ENCODE data around the gene RASAL2.

RASAL2 gene

DNA sequence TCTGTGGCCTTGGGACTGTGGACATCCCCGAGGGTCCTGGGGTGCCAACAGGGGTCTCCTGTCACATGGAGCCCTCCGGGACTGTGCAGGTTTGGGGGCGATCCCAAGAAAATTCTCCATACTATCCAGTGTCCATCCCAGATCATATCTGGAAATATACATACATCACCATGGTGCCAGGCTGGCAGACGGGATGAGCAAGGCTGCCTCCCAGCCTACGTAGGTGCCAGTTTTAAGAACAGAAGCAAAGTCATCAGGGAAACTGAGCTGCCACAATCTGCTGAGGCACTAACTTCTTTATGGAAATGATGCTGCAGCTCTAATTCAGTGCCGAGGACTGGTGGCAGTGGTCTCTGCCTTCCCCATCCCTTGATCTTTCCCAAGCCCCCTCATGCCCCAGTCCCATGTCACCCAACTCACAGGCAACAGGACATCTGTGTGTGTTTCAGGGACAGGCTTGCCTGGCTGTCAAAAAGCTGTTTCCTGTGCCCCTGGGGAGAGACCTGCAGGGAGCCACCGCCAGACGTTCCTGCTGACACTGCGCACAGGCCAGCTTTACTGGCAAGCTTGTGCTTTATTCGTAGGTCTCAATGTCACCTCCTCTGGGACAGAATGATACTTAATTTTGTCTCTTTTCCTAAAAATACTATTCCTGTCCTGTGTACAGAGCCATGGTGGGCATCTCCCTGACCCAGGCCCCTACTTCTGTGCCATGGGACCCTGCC lies 434.5 kb downstream of the RASAL2 start:
- no peak overlapping the region for H3K9ac ChIP-seq (ENCODE audit: low read depth, low read length)
- H3K36me3 ChIP-seq (ENCODE audit: control insufficient read depth, insufficient read depth, low read length), result no peaks in the 10 kb centered on the region
- no peaks in the 10 kb centered on the region for H3K27me3 ChIP-seq (ENCODE audit: control insufficient read depth, insufficient read depth, low read length)
- no peaks in the 10 kb centered on the region for H3K9me3 ChIP-seq (ENCODE audit: control insufficient read depth, insufficient read depth, low read length)
- H3K4me3 ChIP-seq (ENCODE audit: low read depth, low read length), result no peak overlapping the region
- H3K27ac ChIP-seq (ENCODE audit: low read depth, low read length), result no peak overlapping the region
- H3K4me1 ChIP-seq (ENCODE audit: control insufficient read depth, insufficient read depth, low read length), result 0 out of 2 replicates have a peak, but pooled peaks cover 2% of the 10 kb centered on the region

DNA sequence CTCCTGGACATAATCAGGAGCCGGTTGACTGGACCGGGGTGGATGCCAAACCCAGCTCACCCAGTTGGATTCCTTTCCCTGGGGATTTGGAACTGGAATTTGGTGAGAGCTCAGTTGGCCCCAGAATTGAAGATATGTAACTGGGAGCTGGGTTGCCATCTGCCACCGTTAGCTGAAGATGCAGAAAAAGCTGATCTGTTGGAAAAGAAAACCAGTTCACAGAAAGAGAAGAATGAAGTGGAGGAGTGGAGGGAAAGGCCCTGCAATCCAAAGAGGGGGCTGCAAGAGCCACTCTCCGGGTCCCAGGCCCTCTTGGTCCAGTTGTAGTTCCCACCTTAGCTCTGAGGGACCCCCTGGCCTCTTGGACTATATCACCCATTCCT lies 435.0 kb downstream of the RASAL2 start:
- Histone ChIP-seq H3K27me3 (ENCODE audit: control insufficient read depth, insufficient read depth, low read length) (no peaks in the 10 kb centered on the region), H3K36me3 (ENCODE audit: control insufficient read depth, insufficient read depth, low read length) (no peaks in the 10 kb centered on the region), H3K4me3 (ENCODE audit: low read depth, low read length) (no peak overlapping the region), H3K4me1 (ENCODE audit: control insufficient read depth, insufficient read depth, low read length) (0 out of 2 replicates have a peak, but pooled peaks cover 2% of the 10 kb centered on the region), H3K9me3 (ENCODE audit: control insufficient read depth, insufficient read depth, low read length) (no peaks in the 10 kb centered on the region), H3K27ac (ENCODE audit: low read depth, low read length) (no peak overlapping the region), H3K9ac (ENCODE audit: low read depth, low read length) (no peak overlapping the region)

DNA sequence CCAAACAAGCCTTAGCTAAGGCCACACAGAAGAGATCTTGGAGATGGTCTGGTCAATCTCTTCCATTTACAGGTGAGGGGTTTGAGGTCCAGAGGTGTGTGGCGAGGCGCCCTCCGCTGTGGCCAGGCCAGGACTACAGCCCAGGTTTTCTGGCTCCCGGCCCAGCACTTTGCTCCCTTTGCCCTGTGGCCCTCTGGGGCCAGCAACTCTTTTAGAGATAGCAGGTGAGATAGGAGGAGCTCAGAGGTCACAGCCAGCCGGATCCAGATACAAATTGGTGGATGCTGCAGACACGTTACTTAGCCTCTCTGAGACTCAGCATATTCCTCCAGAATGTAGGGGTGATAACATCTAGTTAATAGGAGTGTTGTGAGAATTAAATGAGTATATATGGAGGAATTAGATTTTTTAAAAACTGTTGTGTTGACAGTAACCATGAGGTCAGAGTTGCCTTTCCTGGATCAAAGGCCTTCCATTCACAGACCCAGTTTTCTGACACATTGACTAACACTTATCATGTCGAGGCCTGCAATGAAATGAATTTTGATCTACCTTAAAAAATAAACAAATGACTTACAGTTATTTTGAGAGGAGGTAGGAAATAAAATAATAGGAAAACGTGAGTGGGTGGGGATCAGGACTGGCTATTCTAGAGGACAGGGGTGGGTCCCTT lies 435.6 kb downstream of the RASAL2 start:
- H3K4me3 ChIP-seq (ENCODE audit: low read depth, low read length), result no peak overlapping the region
- no peak overlapping the region for H3K27ac ChIP-seq (ENCODE audit: low read depth, low read length)
- H3K9me3 ChIP-seq (ENCODE audit: control insufficient read depth, insufficient read depth, low read length), result no peaks in the 10 kb centered on the region
- 0 out of 2 replicates have a peak, but pooled peaks cover 2% of the 10 kb centered on the region for H3K4me1 ChIP-seq (ENCODE audit: control insufficient read depth, insufficient read depth, low read length)
- no peaks in the 10 kb centered on the region for H3K27me3 ChIP-seq (ENCODE audit: control insufficient read depth, insufficient read depth, low read length)
- H3K36me3 ChIP-seq (ENCODE audit: control insufficient read depth, insufficient read depth, low read length), result no peaks in the 10 kb centered on the region
- H3K9ac ChIP-seq (ENCODE audit: low read depth, low read length), result no peak overlapping the region

DNA sequence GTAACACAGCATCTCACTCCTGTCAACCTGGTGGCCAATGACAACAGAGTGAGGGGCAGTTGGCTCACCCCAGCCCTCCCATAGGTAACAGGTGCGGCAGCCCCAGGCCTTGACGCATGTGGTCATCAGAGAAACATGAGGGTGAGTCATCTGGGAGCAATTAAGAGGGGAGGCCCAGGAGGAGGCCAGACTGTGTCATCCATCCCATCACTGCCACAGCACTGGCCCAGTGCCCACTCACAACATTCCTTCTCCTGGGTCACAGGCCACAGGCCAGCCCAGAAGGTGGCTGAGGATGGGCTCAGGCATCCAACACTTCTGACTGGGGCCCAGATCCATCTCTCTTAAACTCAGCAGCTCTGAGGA lies 436.1 kb downstream of the RASAL2 start:
- H3K27ac ChIP-seq (ENCODE audit: low read depth, low read length), result no peak overlapping the region
- H3K9me3 ChIP-seq (ENCODE audit: control insufficient read depth, insufficient read depth, low read length), result no peaks in the 10 kb centered on the region
- H3K4me3 ChIP-seq (ENCODE audit: low read depth, low read length), result no peak overlapping the region
- no peaks in the 10 kb centered on the region for H3K27me3 ChIP-seq (ENCODE audit: control insufficient read depth, insufficient read depth, low read length)
- H3K9ac ChIP-seq (ENCODE audit: low read depth, low read length), result no peak overlapping the region
- 0 out of 2 replicates have a peak, but pooled peaks cover 2% of the 10 kb centered on the region for H3K4me1 ChIP-seq (ENCODE audit: control insufficient read depth, insufficient read depth, low read length)
- H3K36me3 ChIP-seq (ENCODE audit: control insufficient read depth, insufficient read depth, low read length), result no peaks in the 10 kb centered on the region

DNA sequence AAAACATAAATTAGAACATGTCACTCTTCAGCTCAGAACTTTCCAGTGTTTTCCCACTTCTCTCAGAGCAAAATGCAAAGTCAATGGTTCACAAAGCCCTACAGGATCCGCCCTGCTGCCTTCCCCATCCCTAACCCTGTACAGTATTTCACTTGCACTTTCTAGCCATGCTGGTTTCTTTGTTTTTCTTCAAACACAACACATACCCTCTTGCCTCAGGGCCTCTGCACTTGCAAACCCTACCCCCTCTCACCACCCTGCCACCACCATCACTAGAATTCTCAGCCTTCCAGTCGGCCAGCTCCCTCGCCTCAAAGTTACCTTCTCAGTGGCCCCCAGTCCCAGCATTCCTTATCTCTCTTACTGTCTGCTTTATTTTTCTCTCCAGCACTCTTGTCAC lies 436.6 kb downstream of the RASAL2 start:
- 0 out of 2 replicates have a peak, but pooled peaks cover 2% of the 10 kb centered on the region for H3K4me1 ChIP-seq (ENCODE audit: control insufficient read depth, insufficient read depth, low read length)
- no peaks in the 10 kb centered on the region for H3K36me3 ChIP-seq (ENCODE audit: control insufficient read depth, insufficient read depth, low read length)
- no peak overlapping the region for H3K9ac ChIP-seq (ENCODE audit: low read depth, low read length)
- H3K27me3 ChIP-seq (ENCODE audit: control insufficient read depth, insufficient read depth, low read length), result no peaks in the 10 kb centered on the region
- no peak overlapping the region for H3K27ac ChIP-seq (ENCODE audit: low read depth, low read length)
- H3K9me3 ChIP-seq (ENCODE audit: control insufficient read depth, insufficient read depth, low read length), result no peaks in the 10 kb centered on the region
- H3K4me3 ChIP-seq (ENCODE audit: low read depth, low read length), result no peak overlapping the region

DNA sequence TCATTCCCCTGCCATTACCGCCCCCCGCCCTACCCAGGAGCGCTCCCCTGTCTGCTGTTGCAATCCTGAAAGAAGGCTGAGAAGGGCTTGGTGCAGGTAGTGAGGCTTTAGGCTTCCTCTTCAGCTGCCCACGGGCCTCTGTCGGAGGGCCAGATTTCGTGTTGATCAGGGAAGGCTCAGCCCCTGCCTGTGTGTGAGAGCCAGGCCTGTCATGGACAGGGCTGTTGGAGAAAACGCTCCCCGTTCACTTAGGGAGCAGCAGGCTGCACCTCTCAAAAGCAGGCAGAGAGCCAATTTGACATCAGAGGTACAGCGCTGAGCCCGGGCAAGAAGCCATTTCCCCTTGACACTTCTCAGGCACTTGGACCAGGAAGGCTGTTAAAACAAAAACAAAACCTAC lies 438.0 kb downstream of the RASAL2 start:
- Histone ChIP-seq H3K36me3 (ENCODE audit: control insufficient read depth, insufficient read depth, low read length) (no peaks in the 10 kb centered on the region), H3K9me3 (ENCODE audit: control insufficient read depth, insufficient read depth, low read length) (no peaks in the 10 kb centered on the region), H3K9ac (ENCODE audit: low read depth, low read length) (no peak overlapping the region), H3K27ac (ENCODE audit: low read depth, low read length) (no peak overlapping the region), H3K4me3 (ENCODE audit: low read depth, low read length) (no peak overlapping the region), H3K27me3 (ENCODE audit: control insufficient read depth, insufficient read depth, low read length) (no peaks in the 10 kb centered on the region), H3K4me1 (ENCODE audit: control insufficient read depth, insufficient read depth, low read length) (0 out of 2 replicates have a peak, but pooled peaks cover 2% of the 10 kb centered on the region)

DNA sequence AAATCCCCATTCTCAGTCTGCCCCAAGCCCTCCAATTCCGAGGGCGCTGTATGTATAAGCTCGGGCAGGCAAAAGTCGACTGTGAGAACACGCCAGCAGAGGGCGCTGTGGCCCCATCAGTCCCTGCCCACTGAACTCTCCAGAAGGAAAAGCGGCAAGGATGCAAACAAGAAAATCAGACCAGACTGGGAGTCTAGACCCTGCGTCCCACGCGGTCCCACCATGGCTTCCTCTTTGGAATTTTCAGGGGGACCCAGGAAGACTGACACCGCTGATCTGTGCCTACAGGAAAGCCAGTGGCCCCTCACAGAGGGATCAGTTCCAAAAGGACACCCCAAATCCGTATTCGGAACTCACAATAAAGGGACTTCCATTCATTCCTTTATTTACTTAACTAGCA lies 438.5 kb downstream of the RASAL2 start:
- Histone ChIP-seq H3K9ac (ENCODE audit: low read depth, low read length) (no peak overlapping the region), H3K4me3 (ENCODE audit: low read depth, low read length) (no peak overlapping the region), H3K4me1 (ENCODE audit: control insufficient read depth, insufficient read depth, low read length) (0 out of 2 replicates have a peak, but pooled peaks cover 2% of the 10 kb centered on the region), H3K9me3 (ENCODE audit: control insufficient read depth, insufficient read depth, low read length) (no peaks in the 10 kb centered on the region), H3K27ac (ENCODE audit: low read depth, low read length) (no peak overlapping the region), H3K27me3 (ENCODE audit: control insufficient read depth, insufficient read depth, low read length) (no peaks in the 10 kb centered on the region), H3K36me3 (ENCODE audit: control insufficient read depth, insufficient read depth, low read length) (no peaks in the 10 kb centered on the region)

DNA sequence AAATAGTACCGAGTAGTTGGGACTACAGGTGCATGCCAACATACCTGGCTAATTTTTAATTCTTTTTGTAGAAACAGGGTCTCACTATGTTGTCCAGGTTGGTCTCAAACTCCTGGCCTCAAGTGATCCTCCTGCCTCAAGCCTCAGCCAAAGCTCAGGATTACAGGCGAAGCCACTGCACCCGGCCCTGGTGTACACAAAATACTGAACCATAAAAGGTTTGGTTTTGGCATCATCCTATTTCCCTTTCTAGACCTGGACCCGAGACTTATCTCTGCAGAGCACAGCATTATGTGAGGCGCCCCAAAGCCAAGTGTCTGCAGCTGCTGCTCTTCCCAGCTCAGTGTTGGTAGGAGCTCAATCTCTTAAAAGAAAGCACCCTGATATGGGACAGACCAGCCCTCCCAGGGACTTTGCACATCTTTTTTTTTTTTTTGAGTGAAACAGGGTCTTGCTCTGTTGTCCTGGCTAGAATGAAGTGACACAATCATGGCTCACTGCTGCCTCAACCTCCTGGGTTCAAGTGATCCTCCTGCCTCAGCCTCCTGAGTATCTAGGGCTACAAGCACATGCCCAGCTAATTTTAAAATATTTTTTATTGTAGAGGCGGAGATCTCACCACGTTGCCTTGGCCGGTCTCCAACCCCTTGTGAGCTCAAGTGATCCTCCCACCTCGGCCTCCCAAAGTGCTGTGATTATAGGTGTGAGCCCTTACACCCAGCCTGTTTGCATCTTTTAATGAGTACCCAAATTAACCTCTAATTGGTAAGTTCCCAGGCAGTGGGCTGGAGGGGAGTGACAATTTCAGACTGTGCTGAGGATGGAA lies 439.4 kb downstream of the RASAL2 start:
- H3K27ac ChIP-seq (ENCODE audit: low read depth, low read length), result no peak overlapping the region
- 0 out of 2 replicates have a peak, but pooled peaks cover 2% of the 10 kb centered on the region for H3K4me1 ChIP-seq (ENCODE audit: control insufficient read depth, insufficient read depth, low read length)
- H3K9me3 ChIP-seq (ENCODE audit: control insufficient read depth, insufficient read depth, low read length), result no peaks in the 10 kb centered on the region
- H3K4me3 ChIP-seq (ENCODE audit: low read depth, low read length), result no peak overlapping the region
- no peak overlapping the region for H3K9ac ChIP-seq (ENCODE audit: low read depth, low read length)
- H3K36me3 ChIP-seq (ENCODE audit: control insufficient read depth, insufficient read depth, low read length), result no peaks in the 10 kb centered on the region
- H3K27me3 ChIP-seq (ENCODE audit: control insufficient read depth, insufficient read depth, low read length), result no peaks in the 10 kb centered on the region
